Thymus (tissue), 11 donors: ENCODE measurements around the gene NHERF1. TPM values are rescaled to one million over a fixed set of nuclear protein-coding genes. Genes with fewer than 3 reads are reported as not detected.

ENCODE experiments used
- DNase-seq, 9 donors: peaks; one replicate each; pipeline ENCODE4 v3.0.0-alpha.2; 2013; ENCODE audit warnings: low spot score in 9 of 9, low read depth in 6 of 9, missing footprints in 1 of 9
- H3K27ac ChIP-seq, 2 donors: one replicate each; pipeline ENCODE4 v1.5.1; 2013; ENCODE audit warnings: control low read depth in 1 of 2, low read depth in 1 of 2, low read length in 1 of 2, mild to moderate bottlenecking in 1 of 2, moderate library complexity in 1 of 2
- H3K27me3 ChIP-seq, 2 donors: one replicate each; pipeline ENCODE4 v1.5.1; 2013; ENCODE audit warnings: low read length in 1 of 2; ENCODE audit not compliant: control insufficient read depth in 2 of 2, insufficient read depth in 1 of 2
- H3K36me3 ChIP-seq, 2 donors: one replicate each; pipeline ENCODE4 v1.5.1; 2013; ENCODE audit warnings: low read length in 1 of 2, mild to moderate bottlenecking in 1 of 2, moderate library complexity in 1 of 2; ENCODE audit not compliant: control insufficient read depth in 2 of 2, insufficient read depth in 2 of 2
- H3K4me1 ChIP-seq, 2 donors: one replicate each; pipeline ENCODE4 v1.5.1; 2013; ENCODE audit warnings: low read length in 2 of 2; ENCODE audit not compliant: control insufficient read depth in 2 of 2, insufficient read depth in 2 of 2
- H3K4me3 ChIP-seq, 2 donors: one replicate each; pipeline ENCODE4 v1.5.1; 2013; ENCODE audit warnings: low read length in 2 of 2, control low read depth in 1 of 2, mild to moderate bottlenecking in 1 of 2
- H3K9me3 ChIP-seq, 2 donors: one replicate each; pipeline ENCODE4 v1.5.1; 2013; ENCODE audit warnings: low read length in 1 of 2, mild to moderate bottlenecking in 1 of 2; ENCODE audit not compliant: control insufficient read depth in 2 of 2, insufficient read depth in 1 of 2
- WGBS: extraction: QIAGEN DNeasy Blood & Tissue Kit; methylation state at CpG from one replicate; pipeline ENCODE4 v1.1.7; 2013; 5-methylcytosine and 5-hydroxymethylcytosine counted together
- polyA plus RNA-seq: library from polyadenylated mRNA; stranded (reverse); fragments of 200-250 nt; gene quantifications from one replicate; pipeline ENCODE4 v1.2.3, GENCODE V29; 2013
- total RNA-seq: library from RNA; stranded (reverse); fragments of 120-200 nt; gene quantifications from one replicate; pipeline ENCODE4 v1.2.4, GENCODE V29; 2013
- donor health status: healthy.

NHERF1 gene
- total and polyA plus RNA-seq, 2 donors = 49.5 to 56.6 TPM

DNA sequence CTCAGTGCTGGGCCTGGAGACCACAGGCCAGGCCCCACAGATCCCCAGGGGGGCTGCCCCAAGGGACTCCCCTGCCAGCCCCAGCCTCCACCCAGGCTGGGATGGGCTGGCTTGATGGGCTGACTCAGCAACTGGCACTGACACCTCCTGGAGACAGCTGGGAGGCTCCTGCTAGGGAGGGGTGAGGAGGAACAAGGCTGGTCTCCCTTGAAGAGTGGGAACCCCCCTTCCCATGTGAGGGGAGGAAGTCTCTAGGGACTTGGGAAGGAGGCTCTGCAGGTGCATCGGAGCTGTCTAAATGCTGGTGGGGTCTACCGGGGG is 10.4 kb downstream of the NHERF1 start:
- WGBS = 0% methylated on average over 2 of the region's 2 CpGs
- peak overlapping the region; percentile 10 to 25 for H3K4me3 ChIP-seq
- peaks cover 39 to 66% of the 10 kb centered on the region in 2 donors for H3K4me1 ChIP-seq
- H3K27ac ChIP-seq = peak overlapping the region; percentile 81 to 82
- DNase-seq = peak in 1 of 9 donors; percentile 54
- H3K9me3 ChIP-seq = no peaks in the 10 kb centered on the region
- no peaks in the 10 kb centered on the region for H3K27me3 ChIP-seq
- peaks cover 21 to 37% of the 10 kb centered on the region in 2 donors for H3K36me3 ChIP-seq

DNA sequence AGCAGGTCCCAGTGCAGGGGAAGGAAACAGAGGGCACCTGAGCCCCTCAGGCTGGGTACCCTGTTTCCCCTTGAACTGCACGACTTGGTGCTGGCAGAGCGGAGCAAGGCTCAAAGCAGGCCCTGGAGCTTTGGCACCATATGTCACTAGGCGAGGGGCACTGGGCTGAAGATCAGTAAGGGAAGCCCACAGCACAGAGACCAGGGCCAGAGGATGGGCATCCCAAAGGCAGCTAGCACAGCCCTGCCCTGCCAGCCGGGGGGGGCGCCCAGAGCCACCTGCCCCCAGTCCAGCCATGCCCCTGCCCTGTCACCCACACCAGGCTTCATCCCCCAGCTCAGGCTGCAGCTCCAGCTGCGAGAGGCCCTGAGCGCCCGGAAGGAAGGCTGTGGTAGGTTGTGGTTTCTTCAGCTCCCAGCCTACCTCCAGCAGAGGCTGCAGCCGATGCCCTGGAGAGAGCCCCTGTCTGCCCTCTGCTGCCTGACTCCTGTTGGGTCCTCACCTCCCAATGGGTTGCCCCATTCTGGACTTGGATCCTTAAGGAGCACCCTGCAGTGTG is 10.9 kb downstream of the NHERF1 start:
- no peaks in the 10 kb centered on the region for H3K9me3 ChIP-seq
- peak overlapping the region; percentile 81 to 82 for H3K27ac ChIP-seq
- peak overlapping the region; percentile 10 to 25 for H3K4me3 ChIP-seq
- WGBS = 5% methylated on average over 9 of the region's 9 CpGs
- H3K27me3 ChIP-seq = no peaks in the 10 kb centered on the region
- peaks cover 39 to 66% of the 10 kb centered on the region in 2 donors for H3K4me1 ChIP-seq
- DNase-seq = peak in 4 of 9 donors; percentile 14 to 81 (median 61)
- H3K36me3 ChIP-seq = peaks cover 26 to 42% of the 10 kb centered on the region in 2 donors

DNA sequence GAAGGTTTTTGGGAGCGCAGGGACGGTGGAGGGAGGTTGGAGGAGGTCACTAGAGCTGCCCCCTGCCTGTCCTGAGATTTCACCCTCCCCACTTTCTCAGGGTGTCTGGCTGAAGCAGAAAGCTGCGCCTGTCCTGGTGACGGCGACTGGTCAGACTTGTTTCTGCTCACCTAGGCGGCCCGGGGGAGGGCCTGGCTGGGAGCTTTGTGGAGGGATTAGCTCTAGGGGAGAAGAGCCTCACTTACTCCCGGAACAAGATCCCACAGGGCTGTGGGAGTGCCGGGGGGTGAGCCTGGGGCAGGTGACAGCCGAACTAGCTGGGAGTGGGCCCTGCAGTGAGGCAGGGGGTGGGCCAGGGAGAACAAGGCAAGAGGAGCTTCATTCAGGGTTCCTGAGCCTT is 11.5 kb downstream of the NHERF1 start:
- H3K9me3 ChIP-seq = no peaks in the 10 kb centered on the region
- H3K36me3 ChIP-seq = peaks cover 31 to 45% of the 10 kb centered on the region in 2 donors
- H3K27me3 ChIP-seq = no peaks in the 10 kb centered on the region
- peak overlapping the region in 1 of 2 donors; percentile 82 for H3K27ac ChIP-seq
- no peak for DNase-seq
- H3K4me1 ChIP-seq = peaks cover 39 to 60% of the 10 kb centered on the region in 2 donors
- H3K4me3 ChIP-seq = no peak overlapping the region
- 55% methylated on average over 10 of the region's 10 CpGs for WGBS

DNA sequence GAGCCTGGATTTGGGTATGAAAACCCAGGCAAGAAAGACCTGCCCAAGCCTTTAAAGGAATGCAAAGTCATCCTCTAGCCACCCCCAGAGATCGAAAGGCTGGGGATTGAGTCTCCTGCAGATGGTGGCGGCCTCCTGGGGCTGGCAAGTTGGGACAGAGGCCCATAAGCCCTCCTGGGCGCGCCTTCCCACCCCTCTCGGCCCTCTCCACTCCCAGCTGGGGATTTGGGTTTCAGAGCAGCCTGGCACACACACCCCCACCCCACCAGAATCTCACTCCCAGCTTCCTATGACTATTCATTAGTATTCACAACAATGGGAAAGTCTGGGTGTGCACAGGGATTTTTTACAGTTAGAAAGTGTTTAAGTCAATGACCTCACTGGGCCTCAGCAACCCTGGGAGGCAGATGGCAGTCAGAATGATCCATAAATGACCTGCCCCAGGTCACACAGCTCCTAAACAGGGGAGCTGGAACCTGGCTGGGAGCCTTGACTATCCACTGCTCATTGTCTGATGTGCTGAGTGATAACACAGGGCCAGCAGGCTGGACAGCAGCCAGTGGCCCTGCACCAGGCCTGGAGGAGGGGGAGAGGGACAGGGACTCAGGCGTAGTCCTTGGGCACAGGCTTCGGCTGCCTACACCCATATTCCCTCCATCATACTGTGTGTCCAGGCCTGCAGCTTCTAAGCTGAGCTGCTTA is 12.1 kb downstream of the NHERF1 start:
- no peak for DNase-seq
- Histone ChIP-seq H3K4me3 (no peak overlapping the region), H3K4me1 (peaks cover 39 to 55% of the 10 kb centered on the region in 2 donors), H3K27me3 (no peaks in the 10 kb centered on the region), H3K27ac (peak overlapping the region in 1 of 2 donors; percentile 35), H3K9me3 (no peaks in the 10 kb centered on the region), H3K36me3 (peaks cover 32 to 47% of the 10 kb centered on the region in 2 donors)
- 60% methylated on average over 7 of the region's 7 CpGs for WGBS

DNA sequence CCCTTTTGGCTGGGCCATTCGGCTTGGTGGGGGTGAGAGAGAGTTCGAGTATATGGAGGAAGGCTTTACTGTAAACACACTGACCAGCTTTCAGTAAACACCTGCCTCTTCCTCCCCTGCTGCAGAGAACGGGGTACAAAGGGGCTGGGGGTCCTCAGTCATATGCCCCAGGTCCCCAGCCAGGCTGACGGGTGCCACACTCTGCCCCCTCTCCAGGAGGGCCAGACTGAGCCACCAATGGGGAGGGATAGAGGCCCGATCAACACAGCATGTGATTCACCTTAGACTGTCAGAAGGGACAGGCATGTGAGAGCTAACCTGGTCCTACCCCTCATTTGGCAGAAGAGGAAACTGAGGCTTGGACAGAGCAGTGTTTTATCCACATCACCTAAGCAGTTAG is 13.0 kb downstream of the NHERF1 start:
- H3K27me3 ChIP-seq = no peaks in the 10 kb centered on the region
- no peaks in the 10 kb centered on the region for H3K9me3 ChIP-seq
- H3K4me1 ChIP-seq = peaks cover 39 to 54% of the 10 kb centered on the region in 2 donors
- DNase-seq = no peak
- 94% methylated on average over 5 of the region's 5 CpGs for WGBS
- H3K36me3 ChIP-seq = peaks cover 34 to 50% of the 10 kb centered on the region in 2 donors
- no peak overlapping the region for H3K27ac ChIP-seq
- no peak overlapping the region for H3K4me3 ChIP-seq

DNA sequence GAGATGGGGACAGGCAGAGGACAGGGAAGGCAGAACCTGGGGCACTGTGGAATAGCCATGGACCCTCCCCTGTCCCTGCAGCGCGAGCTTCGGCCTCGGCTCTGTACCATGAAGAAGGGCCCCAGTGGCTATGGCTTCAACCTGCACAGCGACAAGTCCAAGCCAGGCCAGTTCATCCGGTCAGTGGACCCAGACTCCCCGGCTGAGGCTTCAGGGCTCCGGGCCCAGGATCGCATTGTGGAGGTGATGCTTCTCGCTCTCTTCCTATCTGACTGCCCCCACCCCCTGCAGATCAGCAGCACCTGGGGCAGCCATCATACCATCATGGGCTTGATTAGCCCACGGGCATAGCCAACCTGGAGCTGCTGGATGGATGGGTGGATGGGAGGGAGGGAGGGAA is 13.5 kb downstream of the NHERF1 start:
- 95% methylated on average over 11 of the region's 11 CpGs for WGBS
- Histone ChIP-seq H3K4me1 (peaks cover 36 to 49% of the 10 kb centered on the region in 2 donors), H3K9me3 (no peaks in the 10 kb centered on the region), H3K27me3 (no peaks in the 10 kb centered on the region), H3K36me3 (peaks cover 39 to 50% of the 10 kb centered on the region in 2 donors), H3K4me3 (no peak overlapping the region), H3K27ac (no peak overlapping the region)
- DNase-seq = no peak

DNA sequence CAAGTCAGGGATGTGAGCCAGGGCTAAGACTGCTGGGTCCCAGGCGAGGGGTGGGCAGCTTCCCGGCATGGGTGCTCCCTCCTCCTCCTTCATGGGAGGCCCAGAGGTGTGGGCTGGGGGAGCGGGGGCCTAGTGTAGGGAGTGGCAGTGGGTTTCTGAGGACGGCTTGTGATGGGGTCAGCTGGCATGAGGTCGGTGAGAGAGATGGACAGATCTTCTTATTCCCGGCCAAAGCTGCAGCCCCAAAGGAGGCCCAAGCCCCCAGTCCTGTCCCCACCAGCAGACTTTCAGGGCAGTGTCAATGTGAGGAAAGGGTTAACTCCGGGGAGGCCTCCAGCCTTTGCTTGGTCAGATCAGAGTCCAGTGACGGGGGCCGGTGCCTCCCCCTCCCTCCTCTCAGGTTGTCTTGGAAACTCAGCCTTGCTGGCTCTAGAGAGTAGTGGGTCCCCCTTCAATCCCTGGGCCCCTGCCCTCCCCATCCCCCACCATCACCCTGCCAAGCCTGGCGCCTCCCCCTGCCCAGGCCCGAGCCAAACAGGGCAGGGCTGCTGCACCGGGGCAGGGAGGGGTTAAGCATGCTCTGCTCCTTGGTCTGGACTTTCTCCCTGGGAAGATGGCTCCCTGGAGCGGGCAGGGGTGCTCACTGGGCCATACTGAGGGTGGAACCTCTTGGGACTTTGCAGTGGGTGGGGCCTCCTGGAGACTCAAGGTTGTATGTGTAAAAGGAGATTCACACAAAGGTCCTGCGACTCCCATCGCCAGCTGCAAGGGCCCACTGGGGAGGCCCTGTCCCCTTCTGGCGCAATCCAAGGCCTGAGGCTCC is 15.3 kb downstream of the NHERF1 start:
- DNase-seq = no peak
- Histone ChIP-seq H3K4me1 (peaks cover 17 to 30% of the 10 kb centered on the region in 2 donors), H3K27me3 (no peaks in the 10 kb centered on the region), H3K9me3 (no peaks in the 10 kb centered on the region), H3K27ac (no peak overlapping the region), H3K36me3 (peaks cover 51 to 66% of the 10 kb centered on the region in 2 donors), H3K4me3 (no peak overlapping the region)
- 93% methylated on average over 16 of the region's 16 CpGs for WGBS

DNA sequence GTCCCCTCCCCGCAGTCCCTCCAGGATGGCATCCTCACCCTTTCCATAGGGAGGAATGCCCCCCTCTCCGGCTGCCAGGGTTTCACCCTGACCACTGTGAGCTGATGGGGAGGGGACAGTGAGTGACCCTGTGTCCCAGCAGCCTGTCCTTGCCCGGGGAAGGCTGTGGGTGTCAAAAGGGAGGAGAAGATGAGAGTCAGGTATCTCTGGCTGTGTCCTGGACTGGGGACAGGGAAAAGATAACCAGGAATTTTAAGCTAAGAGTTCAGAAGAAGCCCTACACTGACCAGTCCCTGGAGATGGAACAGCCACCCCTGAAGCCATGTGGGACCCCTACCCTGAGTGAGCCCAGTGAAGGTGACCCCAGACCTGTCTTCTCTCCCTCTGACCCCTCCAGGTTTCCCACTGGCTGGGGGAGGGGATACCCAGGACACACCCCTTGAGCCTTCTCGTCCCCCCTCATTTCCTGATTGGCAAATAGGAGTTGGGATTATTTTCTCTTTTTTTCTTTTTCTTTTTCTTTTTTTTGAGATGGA is 16.4 kb downstream of the NHERF1 start:
- Histone ChIP-seq H3K4me1 (peaks cover 7 to 20% of the 10 kb centered on the region in 2 donors), H3K36me3 (peaks cover 54 to 76% of the 10 kb centered on the region in 2 donors), H3K4me3 (no peak overlapping the region), H3K9me3 (no peaks in the 10 kb centered on the region), H3K27me3 (no peaks in the 10 kb centered on the region), H3K27ac (no peak overlapping the region)
- DNase-seq = no peak
- WGBS = 97% methylated on average over 4 of the region's 4 CpGs

DNA sequence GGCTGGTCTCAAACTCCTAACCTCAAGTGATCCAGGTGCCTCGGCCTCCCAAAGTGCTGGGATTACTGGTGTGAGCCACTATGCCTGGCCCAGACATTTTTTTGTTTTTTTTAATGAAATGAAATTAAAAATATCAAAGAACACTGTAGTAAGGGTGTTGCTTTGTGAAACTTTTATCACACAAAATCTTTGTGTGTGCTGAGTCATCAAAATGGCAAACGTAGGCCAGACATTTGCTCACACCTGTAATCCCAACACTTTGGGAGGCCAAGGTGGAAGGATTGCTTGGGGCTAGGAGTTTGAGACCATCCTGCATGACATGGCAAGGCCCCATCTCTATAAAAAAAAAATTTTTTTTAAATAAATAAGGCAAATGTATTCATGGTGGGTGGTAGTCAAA is 18.0 kb downstream of the NHERF1 start:
- Histone ChIP-seq H3K36me3 (peaks cover 64 to 86% of the 10 kb centered on the region in 2 donors), H3K4me1 (peaks cover 0 to 14% of the 10 kb centered on the region in 2 donors), H3K27ac (no peak overlapping the region), H3K27me3 (no peaks in the 10 kb centered on the region), H3K4me3 (no peak overlapping the region), H3K9me3 (no peaks in the 10 kb centered on the region)
- DNase-seq = no peak
- WGBS = 93% methylated on average over 2 of the region's 2 CpGs
